HG03139 (cell line): ENCODE measurements around the gene GOSR2.
"Not testable (repeated sequence)": the region's sequence is repeated elsewhere in the genome, so short reads cannot be mapped to it uniquely, and the experiment has no call there.

Experiments
- ATAC-seq: cut with Tn5 transposase; IDR thresholded peaks from one replicate; pipeline ENCODE4 v1.9.1; 2021; ENCODE audit not compliant: unreplicated experiment

GOSR2 gene

GRCh38 chr17:46984892-46985291 is 61.9 kb downstream of the GOSR2 start:
- no peak for ATAC-seq

GRCh38 chr17:46986366-46986765 is 63.4 kb downstream of the GOSR2 start:
- no peak for ATAC-seq

- ATAC-seq, result not testable (repeated sequence)
Observed at GRCh38 chr17:46987927-46988326, 65.0 kb downstream of the GOSR2 start.

- ATAC-seq, result no peak
Observed at GRCh38 chr17:46989637-46990431, 66.9 kb downstream of the GOSR2 start.

- ATAC-seq, result no peak
Observed at GRCh38 chr17:46991617-46992016, 68.7 kb downstream of the GOSR2 start.
